Activated CD4-positive, alpha-beta T cell treated with anti-CD3 and anti-CD28 coated beads, Interleukin-2, amount 50 U/mL, for 16 hours (primary cell): ENCODE data around the gene NTN1.

Source experiments
- DNase-seq: peaks from one replicate; pipeline ENCODE4 v3.0.0-alpha.2; 2020

Gene NTN1

GRCh38 chr17:9038380-9038779 is 17.1 kb downstream of the NTN1 start:
- DNase-seq, result no peak

GRCh38 chr17:9044772-9045463 is 23.6 kb downstream of the NTN1 start:
- no peak for DNase-seq

- no peak for DNase-seq
These were observed 29.6 kb downstream of the NTN1 start for GRCh38 chr17:9050801-9051401.

- DNase-seq, result no peak
These were observed 30.3 kb downstream of the NTN1 start for GRCh38 chr17:9051561-9051960.

GRCh38 chr17:9052921-9053320 is 31.6 kb downstream of the NTN1 start:
- no peak for DNase-seq

GRCh38 chr17:9053406-9053805 is 32.1 kb downstream of the NTN1 start:
- DNase-seq, result no peak

- no peak for DNase-seq
These were observed 33.0 kb downstream of the NTN1 start for GRCh38 chr17:9054126-9054975.

- no peak for DNase-seq
These were observed 34.0 kb downstream of the NTN1 start for GRCh38 chr17:9055281-9055680.

- no peak for DNase-seq
These were observed 35.3 kb downstream of the NTN1 start for GRCh38 chr17:9056566-9056965.

- no peak for DNase-seq
These were observed 36.0 kb downstream of the NTN1 start for GRCh38 chr17:9057310-9057709.

GRCh38 chr17:9062399-9062902 is 41.1 kb downstream of the NTN1 start:
- no peak for DNase-seq

GRCh38 chr17:9064311-9064834 is 43.1 kb downstream of the NTN1 start:
- DNase-seq, result no peak

- DNase-seq, result no peak
These were observed 49.7 kb downstream of the NTN1 start for GRCh38 chr17:9071016-9071415.

- DNase-seq, result no peak
These were observed 50.6 kb downstream of the NTN1 start for GRCh38 chr17:9071811-9072498.

- DNase-seq, result no peak
These were observed 51.5 kb downstream of the NTN1 start for GRCh38 chr17:9072696-9073339.

GRCh38 chr17:9074131-9074530 is 52.8 kb downstream of the NTN1 start:
- DNase-seq, result no peak

- DNase-seq, result peak; percentile 5
These were observed 58.3 kb downstream of the NTN1 start for GRCh38 chr17:9079461-9080103.

GRCh38 chr17:9080296-9080914 is 59.1 kb downstream of the NTN1 start:
- no peak for DNase-seq

- DNase-seq, result no peak
These were observed 59.7 kb downstream of the NTN1 start for GRCh38 chr17:9080983-9081382.

GRCh38 chr17:9086577-9086976 is 65.3 kb downstream of the NTN1 start:
- no peak for DNase-seq

- no peak for DNase-seq
These were observed 66.6 kb downstream of the NTN1 start for GRCh38 chr17:9087921-9088320.
